Measurements from ENCODE around the gene ESYT2.

ESYT2 gene

DNA sequence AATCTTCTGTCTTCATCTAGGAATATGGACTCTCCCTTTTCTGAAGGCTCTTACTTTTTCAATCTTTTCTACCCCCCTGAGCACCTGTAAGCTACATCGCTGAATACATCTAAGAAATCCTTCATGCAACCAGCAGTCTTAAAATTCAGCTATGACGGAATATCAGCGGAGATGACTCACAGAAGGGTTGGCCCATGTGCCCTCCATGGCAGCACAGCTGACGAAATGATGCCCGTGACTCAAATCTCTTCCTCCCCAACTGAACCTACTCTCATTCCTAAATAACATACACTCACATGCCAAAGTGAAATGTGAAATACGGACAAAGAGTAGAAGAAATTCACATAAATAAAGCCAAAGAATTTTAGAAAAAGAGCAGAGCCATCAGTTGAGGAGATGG, 94.4 kb downstream of the ESYT2 start:
- no peak overlapping the region for H3K4me3 ChIP-seq (ENCODE audit: low read depth, low read length)
- peak; percentile 27 for DNase-seq (ENCODE audit: low read depth)

DNA sequence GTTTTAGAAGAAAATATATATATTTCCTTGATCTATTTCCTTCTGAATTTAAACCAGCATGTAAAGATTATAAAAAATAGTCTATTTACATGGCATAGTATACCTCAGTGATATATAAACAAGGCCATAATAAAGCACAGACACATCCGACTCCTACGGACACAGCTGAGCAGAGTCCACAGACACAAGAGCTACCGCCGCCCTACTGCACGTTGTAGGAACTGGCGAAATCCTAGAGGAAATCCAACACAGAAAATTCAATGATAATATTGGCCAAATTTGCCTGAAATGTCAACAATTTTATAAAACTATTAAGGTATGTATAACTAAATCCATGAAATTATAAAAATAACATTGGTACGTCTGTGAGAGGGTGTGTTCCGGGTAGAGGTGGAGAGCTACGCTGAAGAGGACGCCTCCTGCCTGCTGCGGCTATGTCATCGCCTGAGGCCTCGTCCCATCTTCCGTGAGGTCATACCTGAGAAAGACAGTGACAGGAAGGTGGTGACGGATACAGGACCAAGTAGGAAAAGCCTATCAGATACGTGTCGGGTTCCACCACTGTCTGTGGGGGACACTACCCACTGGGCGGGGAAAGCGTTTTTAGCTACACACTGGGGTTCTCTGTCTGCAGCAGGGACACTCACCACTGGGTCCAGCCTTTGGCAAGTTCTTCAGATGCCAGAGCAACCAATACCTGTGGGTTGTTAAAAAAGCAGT, 95.4 kb downstream of the ESYT2 start:
- no peak for DNase-seq (ENCODE audit: low read depth)
- no peak overlapping the region for H3K4me3 ChIP-seq (ENCODE audit: low read depth, low read length)

DNA sequence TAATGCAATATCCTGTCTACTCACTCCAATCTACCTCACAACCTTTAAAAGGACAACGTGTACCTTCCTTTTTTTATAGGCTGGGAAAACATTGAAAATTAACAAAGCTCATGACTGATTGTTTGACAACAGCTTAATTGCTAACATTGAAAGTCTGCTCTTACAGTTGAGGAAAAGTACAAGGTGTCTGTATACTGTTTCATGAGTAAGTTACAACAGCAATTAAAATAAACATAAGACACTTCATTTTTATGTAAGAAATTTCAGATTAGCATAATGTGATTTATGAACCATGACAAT, 96.1 kb downstream of the ESYT2 start:
- H3K4me3 ChIP-seq (ENCODE audit: low read depth, low read length): no peak overlapping the region
- DNase-seq (ENCODE audit: low read depth): no peak

DNA sequence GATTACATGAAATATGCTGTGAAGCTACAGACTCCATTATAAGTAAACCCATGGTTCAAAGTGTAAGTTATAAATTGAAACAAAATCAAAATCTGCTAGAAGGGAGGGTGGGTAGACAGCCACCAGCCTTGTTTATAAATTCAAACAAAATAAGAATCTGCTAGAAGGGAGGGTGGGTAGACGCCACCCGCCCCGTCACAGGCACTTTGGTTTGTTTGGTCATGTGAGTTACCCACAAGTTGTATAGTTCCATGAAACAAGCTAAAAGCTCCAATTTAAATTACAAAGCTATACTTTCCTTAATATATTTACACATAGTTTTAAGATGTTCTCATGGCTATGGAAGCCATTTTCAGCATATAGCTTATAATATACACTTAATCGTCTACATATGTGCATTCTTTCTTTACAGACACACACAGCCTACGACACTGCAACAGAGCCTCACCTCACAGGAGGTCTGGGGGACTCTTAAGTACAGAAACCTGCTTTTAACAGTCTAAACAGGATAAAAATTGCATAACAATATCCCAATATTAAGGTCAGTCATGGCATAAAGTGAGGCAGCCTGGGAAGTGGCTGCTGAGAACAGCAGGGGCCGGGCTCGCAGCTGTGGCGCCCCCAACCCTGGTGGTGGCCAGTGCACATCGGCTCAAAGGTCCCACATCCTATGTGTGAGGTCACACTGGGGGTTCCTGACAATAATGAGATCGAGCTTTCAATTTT, 96.7 kb downstream of the ESYT2 start:
- DNase-seq (ENCODE audit: low read depth): no peak
- H3K4me3 ChIP-seq (ENCODE audit: low read depth, low read length): no peak overlapping the region

DNA sequence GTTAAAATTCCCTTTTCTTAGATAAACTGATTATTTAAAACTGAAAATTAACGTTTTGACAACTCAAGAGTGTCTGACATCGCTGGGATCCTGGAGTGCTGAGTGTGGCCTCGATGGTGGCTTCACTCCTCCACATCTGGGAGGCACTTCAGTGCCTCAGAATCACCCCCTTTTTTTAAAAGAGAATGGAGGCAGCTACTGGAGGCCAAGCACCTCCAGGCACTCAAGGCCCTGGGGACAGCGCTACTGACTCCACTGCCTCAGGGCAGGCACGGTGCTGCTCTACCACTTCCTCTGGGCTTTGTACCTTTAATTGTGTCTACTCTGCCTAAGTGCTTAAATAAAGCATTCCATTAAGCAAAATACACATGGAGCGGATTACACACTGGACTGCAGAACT, 97.5 kb downstream of the ESYT2 start:
- no peak for DNase-seq (ENCODE audit: low read depth)

DNA sequence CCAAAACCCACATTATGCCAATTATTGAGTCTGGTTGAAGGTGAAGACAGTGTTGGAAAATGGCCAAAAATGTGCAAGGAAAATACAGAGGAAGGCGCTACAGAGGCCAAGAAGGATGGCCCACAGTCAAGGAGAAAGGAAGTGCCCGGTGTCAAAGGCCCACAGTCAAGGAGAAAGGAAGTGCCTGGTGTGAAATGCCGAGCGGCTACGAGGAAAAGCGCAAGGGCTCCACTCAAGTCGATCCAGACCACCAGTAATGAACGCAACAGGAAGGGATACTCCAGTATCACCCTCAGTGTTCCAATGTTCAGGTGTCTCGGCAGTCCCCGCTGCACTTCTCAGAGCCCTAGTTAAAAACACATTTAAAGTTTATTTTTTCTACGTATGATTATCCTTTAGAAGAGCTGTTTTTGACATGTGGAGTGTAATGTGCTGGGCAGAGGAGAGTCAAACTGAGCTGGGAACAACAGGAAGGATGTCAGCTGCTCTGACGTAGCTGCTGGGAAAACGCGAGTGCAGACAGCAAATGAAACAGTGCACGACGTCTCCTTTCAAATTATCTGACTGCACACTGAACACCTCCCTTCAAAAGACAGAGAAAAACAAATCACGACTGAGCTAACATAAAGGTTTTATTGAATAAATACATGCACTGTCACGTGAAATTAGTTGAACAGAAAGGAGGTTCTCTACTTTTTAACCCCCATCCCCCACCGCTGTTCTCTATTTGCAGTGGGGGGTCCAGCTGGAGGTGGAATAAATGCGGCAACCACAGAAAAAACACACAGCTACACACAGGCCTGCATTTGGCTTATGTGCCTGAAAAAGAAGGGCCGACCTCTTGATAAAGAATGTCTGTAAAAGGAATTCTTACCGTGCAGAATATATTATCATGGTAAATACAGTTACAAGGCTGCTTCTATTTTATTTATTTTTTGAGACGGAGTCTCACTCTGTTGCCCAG, 98.6 kb downstream of the ESYT2 start:
- no peak for DNase-seq (ENCODE audit: low read depth)
- H3K4me3 ChIP-seq (ENCODE audit: low read depth, low read length): no peak overlapping the region

More for the DNA sequence above, 97.5 kb downstream of the ESYT2 start:
- no peak overlapping the region for H3K4me3 ChIP-seq (ENCODE audit: low read depth, low read length)

DNA sequence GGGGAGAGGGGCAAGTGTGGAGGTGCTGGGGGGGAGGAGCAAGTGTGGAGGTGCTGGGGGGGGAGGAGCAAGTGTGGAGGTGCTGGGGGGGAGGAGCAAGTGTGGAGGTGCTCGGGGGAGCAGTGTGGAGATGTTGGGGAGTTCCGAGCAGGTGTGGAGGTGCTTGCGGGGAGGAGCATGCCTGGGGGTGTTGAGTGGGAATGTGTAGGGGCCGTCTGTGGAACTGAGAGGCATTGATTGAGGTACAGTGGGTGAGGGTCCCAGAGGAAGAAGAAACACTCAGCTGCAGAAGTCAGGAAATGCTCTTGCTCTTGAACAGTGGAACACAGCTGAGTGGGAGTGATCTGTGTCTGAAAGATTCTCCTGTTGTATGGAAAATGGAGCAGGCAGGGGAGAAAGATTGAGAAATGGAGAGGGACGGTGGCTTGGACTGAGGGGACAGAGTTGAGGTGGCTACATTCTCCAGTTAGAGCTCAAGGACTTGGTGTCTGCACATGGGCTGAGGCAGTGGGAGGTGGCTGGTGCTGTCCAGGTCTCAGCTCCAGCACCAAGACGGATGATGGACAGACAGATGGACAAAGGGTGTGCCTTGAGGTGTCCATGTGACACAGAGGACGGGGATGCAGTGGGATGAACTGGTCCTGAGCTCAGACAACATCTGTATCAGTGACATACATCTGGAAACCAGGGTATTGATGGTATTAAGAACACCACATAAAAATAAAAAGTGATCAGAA, 99.5 kb downstream of the ESYT2 start:
- no peak overlapping the region for H3K4me3 ChIP-seq (ENCODE audit: low read depth, low read length)

DNA sequence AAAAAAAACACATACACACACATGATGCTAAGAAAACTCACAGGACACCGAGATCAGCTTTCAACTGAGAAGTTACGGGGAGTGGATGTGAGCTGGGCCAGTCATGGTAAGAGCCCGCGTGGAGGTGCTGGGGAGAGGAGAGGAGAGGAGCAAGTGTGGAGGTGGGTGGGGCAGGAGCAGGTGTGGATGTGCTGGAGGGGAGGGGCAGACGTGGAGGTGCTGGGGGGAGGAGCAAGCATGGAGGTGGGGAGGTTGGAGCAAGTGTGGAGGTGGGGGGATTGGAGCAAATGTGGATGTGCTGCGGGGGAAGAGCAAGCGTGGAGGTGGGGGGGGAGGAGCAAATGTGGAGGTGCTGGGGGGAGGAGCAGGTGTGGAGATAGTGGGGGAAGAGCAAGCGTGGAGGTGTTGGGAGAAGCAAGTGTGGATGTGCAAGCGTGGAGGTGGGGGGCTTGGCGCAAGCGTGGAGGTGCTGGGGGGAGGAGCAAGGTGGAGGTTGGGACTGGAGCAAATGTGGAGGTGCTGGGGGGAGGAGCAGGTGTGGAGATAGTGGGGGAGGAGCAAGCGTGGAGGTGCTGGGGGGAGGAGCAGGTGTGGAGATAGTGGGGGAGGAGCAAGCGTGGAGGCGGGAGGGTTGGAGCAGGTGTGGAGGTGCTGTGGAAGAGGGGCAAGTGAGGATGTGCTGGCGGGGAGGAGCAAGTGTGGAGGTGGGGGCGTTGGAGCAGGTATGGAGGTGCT, 100.2 kb downstream of the ESYT2 start:
- DNase-seq (ENCODE audit: low read depth): no peak
- no peak overlapping the region for H3K4me3 ChIP-seq (ENCODE audit: low read depth, low read length)

More for the DNA sequence above, 99.5 kb downstream of the ESYT2 start:
- DNase-seq (ENCODE audit: low read depth): no peak

DNA sequence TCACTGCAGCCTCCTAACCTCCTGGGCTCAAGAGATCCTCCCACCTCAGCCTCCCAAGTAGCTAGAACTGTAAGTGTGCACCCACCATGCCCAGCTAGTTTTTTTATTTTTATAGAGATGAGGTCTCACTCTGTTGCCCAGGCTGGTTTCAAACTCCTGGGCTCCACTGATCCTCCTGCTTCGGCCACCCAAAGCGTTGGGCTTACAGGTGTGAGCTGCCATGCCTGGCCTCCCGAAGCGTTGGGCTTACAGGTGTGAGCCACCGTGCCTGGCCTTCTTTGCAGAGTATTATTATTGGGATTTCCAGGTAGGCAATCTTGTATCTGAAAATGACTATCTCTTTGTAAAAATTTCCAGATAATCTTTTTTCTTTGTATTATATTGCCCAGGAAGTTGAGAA, 101.6 kb downstream of the ESYT2 start:
- no peak overlapping the region for H3K4me3 ChIP-seq (ENCODE audit: low read depth, low read length)
- no peak for DNase-seq (ENCODE audit: low read depth)

DNA sequence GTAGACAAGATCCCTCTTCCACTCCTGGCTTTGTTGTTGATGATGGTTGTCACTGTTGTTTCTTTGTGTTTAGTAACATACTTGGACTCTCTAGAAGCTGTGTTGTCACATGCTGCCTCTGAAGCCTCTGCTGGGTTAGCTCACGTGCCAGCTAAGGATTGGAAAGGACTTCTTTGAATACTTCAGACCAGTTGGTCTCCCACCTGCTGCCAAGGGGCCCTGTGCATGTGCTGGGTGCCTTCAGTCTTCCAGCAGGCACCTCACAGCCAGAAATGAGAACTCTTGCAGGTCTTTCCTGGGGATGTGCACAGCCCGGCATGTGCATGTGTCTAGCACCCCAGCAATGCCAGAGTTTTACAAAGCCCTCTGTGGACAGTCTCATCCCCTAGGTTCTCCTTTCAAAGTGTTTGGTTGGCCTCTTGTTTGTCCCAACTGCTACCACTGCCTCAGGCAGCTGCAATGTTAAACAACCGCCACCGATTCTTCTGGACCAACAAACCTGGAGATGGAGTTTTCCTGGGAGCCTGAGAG, 103.0 kb downstream of the ESYT2 start:
- no peak overlapping the region for H3K4me3 ChIP-seq (ENCODE audit: low read depth, low read length)
- no peak for DNase-seq (ENCODE audit: low read depth)

DNA sequence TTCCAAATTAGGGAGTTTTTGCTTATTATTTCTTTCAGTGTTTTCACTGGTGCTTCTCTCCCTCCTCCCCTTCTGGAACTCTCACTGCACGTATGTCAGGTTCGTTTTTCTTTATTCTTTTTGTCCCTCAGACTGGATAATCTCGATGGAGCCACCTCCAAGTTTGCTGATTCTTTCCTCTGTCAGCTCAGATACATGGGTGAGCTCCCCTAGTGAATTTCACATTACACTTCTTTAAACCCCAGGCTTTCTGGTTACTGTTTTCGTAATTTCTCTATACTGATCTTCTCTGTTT, 103.9 kb downstream of the ESYT2 start:
- DNase-seq (ENCODE audit: low read depth): no peak
- no peak overlapping the region for H3K4me3 ChIP-seq (ENCODE audit: low read depth, low read length)

DNA sequence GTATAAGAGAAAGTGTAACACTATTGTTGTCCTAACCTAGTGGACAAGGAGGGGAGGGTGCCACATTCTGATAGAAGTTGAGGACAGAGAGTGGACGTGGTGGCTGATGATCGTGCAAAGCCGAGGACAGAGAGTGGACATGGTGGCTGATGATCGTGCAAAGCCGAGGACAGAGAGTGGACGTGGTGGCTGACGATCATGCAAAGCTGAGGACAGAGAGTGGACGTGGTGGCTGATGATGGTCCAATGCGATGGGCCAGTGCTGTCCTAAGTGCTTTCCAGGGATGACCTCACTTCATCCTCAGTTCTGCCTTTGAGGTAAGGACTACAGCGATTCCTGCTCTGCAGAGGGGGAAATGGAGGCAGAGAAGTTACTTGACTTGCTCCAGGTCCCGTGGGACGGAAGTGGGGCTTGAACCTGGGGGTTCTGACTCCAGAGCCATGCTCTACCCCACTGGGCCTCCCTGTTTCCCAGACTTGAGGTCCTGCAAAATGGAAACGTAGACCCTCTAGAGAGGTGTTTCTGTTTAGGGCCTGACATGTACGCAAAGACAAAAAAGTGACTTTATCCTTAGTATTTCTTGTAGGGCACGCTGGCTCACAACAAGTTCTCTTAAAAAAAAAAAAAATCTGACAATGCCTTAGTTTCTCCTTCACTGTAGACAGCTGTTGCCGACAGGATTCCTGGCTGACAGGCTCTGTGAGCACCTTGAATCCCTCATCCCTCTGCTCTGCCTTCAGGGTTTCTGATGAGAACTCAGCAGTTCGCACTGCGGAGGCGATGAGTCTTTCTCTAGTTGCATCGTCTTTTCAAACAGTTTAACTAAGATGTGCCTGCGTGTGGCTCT, 104.4 kb downstream of the ESYT2 start:
- DNase-seq (ENCODE audit: low read depth): no peak
- H3K4me3 ChIP-seq (ENCODE audit: low read depth, low read length): no peak overlapping the region

DNA sequence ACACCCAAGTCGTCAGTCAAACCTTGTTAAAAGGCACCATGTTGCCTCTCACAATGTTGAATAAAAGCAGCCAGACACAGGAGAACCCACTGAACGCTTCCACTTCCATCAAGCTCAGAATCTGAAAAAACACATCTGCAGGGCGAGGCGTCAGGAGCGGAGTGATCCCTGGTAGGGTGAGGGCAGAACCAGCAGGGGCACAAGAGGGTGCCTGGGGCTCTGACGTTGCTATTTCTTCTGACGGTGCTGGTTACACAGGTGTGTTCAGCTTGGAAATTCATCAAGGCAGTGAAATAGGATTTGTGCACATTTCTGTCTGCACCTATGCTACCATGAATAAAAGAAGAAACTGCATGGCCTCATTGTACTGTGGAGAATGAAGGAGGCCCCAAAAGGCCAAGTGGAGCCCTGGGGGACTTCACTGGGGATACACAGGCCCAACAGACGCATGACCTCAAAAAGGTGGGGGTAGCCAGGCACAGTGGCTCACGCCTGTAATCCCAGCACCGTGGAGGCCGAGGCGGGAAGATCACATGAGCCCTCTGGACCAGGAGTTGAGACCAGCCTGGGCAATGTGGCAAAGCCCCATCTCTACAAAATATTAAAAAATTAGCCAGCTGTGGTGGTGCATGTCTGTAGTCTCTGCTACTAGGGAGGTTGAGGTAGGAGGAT, 105.5 kb downstream of the ESYT2 start:
- DNase-seq (ENCODE audit: low read depth): no peak
- H3K4me3 ChIP-seq (ENCODE audit: low read depth, low read length): no peak overlapping the region

DNA sequence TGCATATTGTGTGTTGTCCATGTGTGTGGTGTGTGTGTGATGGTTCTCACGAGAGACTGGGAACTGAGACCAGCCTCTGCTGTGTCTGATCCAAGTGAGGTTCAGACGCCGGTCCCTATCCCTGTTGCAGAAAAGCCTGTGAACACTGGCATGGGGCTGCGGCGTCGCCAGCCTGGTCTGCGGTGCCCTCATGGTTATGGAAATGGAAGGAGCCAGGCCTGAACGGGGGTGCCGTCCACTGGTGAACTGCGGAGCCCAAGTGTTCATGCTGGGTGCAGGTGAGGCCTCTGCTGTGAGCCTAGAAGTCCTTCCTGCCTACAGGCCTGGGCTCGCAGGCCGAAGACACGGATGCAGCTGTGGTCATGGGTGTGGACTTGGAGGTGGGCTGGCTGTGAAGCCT, 106.0 kb downstream of the ESYT2 start:
- DNase-seq (ENCODE audit: low read depth): no peak
- no peak overlapping the region for H3K4me3 ChIP-seq (ENCODE audit: low read depth, low read length)

DNA sequence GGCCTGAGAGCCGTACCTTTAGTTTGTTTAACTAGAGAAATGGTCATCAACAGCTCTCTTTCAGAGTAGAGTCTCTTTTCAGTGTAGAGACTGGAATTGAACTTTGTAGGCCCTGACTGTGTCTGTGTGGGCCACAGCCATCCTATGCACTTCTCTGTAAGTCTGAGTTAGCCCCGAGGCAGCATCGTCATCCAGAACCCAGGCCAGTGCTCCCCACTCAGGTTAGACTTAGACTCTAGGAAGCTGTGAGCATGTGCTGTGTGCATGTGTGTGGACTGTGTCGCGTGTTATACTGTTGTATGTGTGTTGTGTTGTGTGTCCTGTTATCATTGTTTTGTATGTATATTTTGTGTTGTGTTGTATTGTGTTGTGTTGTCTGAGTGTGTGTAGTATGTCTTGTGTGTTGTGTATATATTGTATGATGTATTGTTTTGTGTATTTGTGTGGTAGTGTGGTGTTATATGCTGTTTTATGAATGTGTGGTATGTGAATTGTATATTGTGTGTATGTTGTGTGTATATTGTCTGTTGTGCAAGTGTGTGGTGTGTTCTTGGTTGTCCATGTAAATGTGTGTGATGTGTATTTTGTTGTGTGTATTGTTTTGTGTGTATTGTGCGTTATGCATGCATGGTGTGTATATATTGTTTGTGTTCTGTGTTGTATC, 106.6 kb downstream of the ESYT2 start:
- no peak for DNase-seq (ENCODE audit: low read depth)
- H3K4me3 ChIP-seq (ENCODE audit: low read depth, low read length): no peak overlapping the region

DNA sequence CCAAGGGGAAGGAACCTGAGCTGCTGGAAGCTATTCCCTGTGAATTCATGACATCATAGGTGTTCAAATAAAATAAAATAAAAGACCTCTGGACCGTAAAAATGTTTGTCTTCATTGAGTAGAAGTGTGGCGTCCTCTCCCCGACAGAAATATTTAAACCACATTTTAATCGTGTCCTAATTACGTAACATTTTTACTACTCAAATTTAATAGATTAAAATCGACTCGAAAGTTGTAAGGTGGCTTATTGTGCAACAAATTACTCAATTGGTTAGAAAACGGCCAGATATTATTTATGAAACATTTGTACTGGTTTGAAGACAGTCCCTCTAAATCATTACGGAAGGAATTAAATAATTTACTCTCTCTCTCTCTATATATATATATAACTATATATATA, 109.2 kb downstream of the ESYT2 start:
- DNase-seq (ENCODE audit: low read depth): no peak

DNA sequence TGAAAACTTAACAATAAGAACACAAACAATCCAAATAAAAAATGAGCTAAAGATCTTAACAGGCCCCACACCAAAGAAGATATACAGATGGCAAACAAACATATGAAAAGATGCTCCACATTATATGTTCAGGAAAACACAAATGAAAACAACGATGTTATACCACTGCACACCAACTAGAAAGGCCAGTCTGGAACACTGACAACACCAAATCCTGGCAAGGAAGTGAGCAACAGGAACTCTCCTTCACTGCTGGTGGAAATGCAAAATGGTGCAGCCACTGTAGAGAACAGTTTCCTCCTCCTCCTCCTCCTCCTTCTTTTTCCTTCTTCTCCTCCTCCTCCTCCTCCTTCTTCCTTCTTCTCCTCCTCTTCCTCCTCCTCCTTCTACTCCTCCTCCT, 112.5 kb downstream of the ESYT2 start:
- H3K4me3 ChIP-seq (ENCODE audit: low read depth, low read length): no peak overlapping the region
- DNase-seq (ENCODE audit: low read depth): no peak

More for the DNA sequence above, 109.2 kb downstream of the ESYT2 start:
- no peak overlapping the region for H3K4me3 ChIP-seq (ENCODE audit: low read depth, low read length)
